ENCODE measurements around the gene SCG3. TPM values are rescaled to one million over a fixed set of nuclear protein-coding genes. Genes with fewer than 3 reads are reported as not detected.

The SCG3 gene
- total and polyA plus RNA-seq, 2 of the 13 experiments (the other 11 are each of a cell fraction or from before 2014, with no cell fraction given) = not detected

GRCh38 chr15:51735228-51736010, 54.1 kb downstream of the SCG3 start (continued):
- TF ChIP-seq ZNF407 (CRISPR knock-in tag; IDR thresholded peaks at IDR 0.05; ENCODE audit: not compliant biosample characterization) = no peak
- no peak for TF ChIP-seq SP140L (CRISPR knock-in tag; IDR thresholded peaks at IDR 0.05; ENCODE audit: borderline replicate concordance)
- no peak for TF ChIP-seq ZNF737 (CRISPR knock-in tag; IDR thresholded peaks at IDR 0.05; ENCODE audit: borderline replicate concordance)
- TF ChIP-seq MLXIP (CRISPR knock-in tag; IDR thresholded peaks at IDR 0.05; ENCODE audit: borderline replicate concordance) = no peak
- TF ChIP-seq KMT2B (CRISPR knock-in tag; IDR thresholded peaks at IDR 0.05) = no peak
- no peak for TF ChIP-seq SNAI1 (CRISPR knock-in tag; IDR thresholded peaks at IDR 0.05; ENCODE audit: borderline replicate concordance)
- TF ChIP-seq NONO (IDR thresholded peaks at IDR 0.05) = no peak
- TF ChIP-seq NONO (CRISPR knock-in tag; conservative IDR thresholded peaks at IDR 0.05) = no peak
- no peak for TF ChIP-seq STAT5B (CRISPR knock-in tag; IDR thresholded peaks at IDR 0.05)
- no peak for TF ChIP-seq KDM5B (CRISPR knock-in tag; IDR thresholded peaks at IDR 0.05; ENCODE audit: borderline replicate concordance)
- TF ChIP-seq DDIT3 (CRISPR knock-in tag; IDR thresholded peaks at IDR 0.05) = no peak
- TF ChIP-seq RBFOX2 (IDR thresholded peaks at IDR 0.05; ENCODE audit: low read depth, low read length) = no peak
- TF ChIP-seq ZNF768 (CRISPR knock-in tag; IDR thresholded peaks at IDR 0.05) = no peak
- TF ChIP-seq RFXANK (CRISPR knock-in tag; IDR thresholded peaks at IDR 0.05) = no peak
